Prostate gland (tissue), 2 donors: ENCODE results near the gene PRPF38A. TPM values are rescaled to one million over a fixed set of nuclear protein-coding genes. Genes with fewer than 3 reads are reported as not detected.

Experiments
- DNase-seq: peaks from one replicate; pipeline ENCODE4 v3.0.0-alpha.2; 2019; ENCODE audit warnings: low spot score
- H3K27ac ChIP-seq, 2 donors: fragments of 200-600 bp; sonication (generic); 2 replicates each; pipeline ENCODE4 v1.5.1; 2017 to 2019
- H3K27me3 ChIP-seq: fragments of 200-600 bp; sonication (generic); replicated peaks from 2 replicates; pipeline ENCODE4 v1.5.1; 2019; ENCODE audit not compliant: insufficient read depth
- H3K36me3 ChIP-seq, 2 donors: fragments of 200-600 bp; sonication (generic); 1 replicate in 1 of 2; 2 replicates in 1 of 2; pipeline versions ENCODE4 v1.5.1 to v1.8.1; 2017 to 2019
- H3K4me1 ChIP-seq: fragments of 200-600 bp; sonication (generic); replicated peaks from 2 replicates; pipeline ENCODE4 v1.5.1; 2019
- H3K4me3 ChIP-seq, 2 donors: fragments of 200-600 bp; sonication (generic); 2 replicates each; pipeline ENCODE4 v1.5.1; 2017 to 2019
- H3K9me3 ChIP-seq: fragments of 200-600 bp; sonication (generic); 2 replicates; pipeline ENCODE4 v1.5.1; 2017
- POLR2A ChIP-seq: fragments of 450-650 bp; IDR thresholded peaks from one replicate; pipeline ENCODE4 v1.6.1; 2016; ENCODE audit warnings: antibody characterized with exemption, mild to moderate bottlenecking
- POLR2AphosphoS5 ChIP-seq: sonication (generic); formaldehyde crosslinking; IDR thresholded peaks from one replicate; pipeline ENCODE4 v1.6.1; 2017; ENCODE audit warnings: antibody characterized with exemption
- WGBS: methylation state at CpG from one replicate; pipeline ENCODE4 v1.1.5; 2018; 5-methylcytosine and 5-hydroxymethylcytosine counted together
- intact Hi-C: fragments of 100-400 bp; cut with DNase I; formaldehyde crosslinking; loops from one replicate; pipeline ENCODE4 v1.14.2; 2022
- total RNA-seq, 2 donors: library from RNA; depleted of rRNA; stranded (reverse); fragments of >200 nt; gene quantifications; one replicate each; pipeline ENCODE4 v1.1.0, GENCODE V29; 2016
- TF ChIP-seq, protein P1 (sequence below), 4 experiments: fragments of 200-600 bp in 2 of 4; fragments of 450-650 bp in 2 of 4; sonication (generic) in 2 of 4; IDR thresholded peaks; 1 replicate in 3 of 4; 2 replicates in 1 of 4; pipeline ENCODE4 v1.5.1; 2016 to 2019; ENCODE audit warnings: antibody characterized with exemption in 4 of 4, mild to moderate bottlenecking in 2 of 4, moderate library complexity in 2 of 4

The PRPF38A gene
- total RNA-seq, 2 donors from 2014 or later = 15.3 to 24.8 TPM

DNA sequence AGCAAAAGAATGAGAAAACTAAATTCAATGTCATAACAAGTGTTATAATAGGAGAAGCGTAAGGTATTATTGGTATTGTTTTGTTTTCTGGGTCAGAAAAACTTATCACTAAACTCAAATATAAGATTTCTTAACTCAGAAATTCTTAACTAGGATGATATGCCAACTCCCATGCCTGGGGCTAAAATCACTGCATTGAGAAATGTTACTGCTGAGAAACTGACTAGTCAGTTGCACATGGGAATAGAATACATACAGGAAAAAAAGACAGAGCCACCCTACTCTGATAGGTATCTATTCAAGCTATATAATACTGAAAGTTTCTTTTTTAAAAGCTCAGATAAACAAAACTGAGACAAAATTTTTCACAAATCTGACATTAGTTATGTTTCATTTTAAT, 56.3 kb downstream of the PRPF38A start:
- 100% methylated on average over 1 of the region's 1 CpG for WGBS

DNA sequence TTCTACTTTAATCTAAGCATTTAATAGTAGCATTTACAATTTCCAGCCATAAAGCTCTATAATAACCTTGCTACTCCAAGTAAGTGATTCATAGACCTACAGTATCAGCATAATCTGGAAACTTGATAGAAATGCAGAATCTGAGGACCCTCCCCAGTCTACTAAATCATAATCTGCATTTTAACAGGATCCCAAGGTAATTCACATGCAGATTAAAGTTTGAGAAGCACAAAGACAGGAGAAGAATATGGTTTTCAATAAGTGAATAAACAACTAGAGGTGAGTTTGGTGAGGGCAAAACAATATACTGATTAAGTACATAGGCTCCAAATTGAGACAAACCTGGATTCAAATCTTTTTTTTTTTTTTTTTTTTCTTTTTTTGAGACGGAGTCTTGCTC, 57.4 kb downstream of the PRPF38A start:
- intact Hi-C loops = no loop called here
- Histone ChIP-seq H3K4me1 (no peaks in the 10 kb centered on the region), H3K27ac (no peak overlapping the region), H3K36me3 (peaks cover 0 to 3% of the 10 kb centered on the region in 2 donors), H3K27me3 (no peaks in the 10 kb centered on the region), H3K4me3 (no peak overlapping the region), H3K9me3 (no peaks in the 10 kb centered on the region)
- TF ChIP-seq POLR2A (no peak), POLR2AphosphoS5 (no peak)
- TF ChIP-seq, protein P1, sequence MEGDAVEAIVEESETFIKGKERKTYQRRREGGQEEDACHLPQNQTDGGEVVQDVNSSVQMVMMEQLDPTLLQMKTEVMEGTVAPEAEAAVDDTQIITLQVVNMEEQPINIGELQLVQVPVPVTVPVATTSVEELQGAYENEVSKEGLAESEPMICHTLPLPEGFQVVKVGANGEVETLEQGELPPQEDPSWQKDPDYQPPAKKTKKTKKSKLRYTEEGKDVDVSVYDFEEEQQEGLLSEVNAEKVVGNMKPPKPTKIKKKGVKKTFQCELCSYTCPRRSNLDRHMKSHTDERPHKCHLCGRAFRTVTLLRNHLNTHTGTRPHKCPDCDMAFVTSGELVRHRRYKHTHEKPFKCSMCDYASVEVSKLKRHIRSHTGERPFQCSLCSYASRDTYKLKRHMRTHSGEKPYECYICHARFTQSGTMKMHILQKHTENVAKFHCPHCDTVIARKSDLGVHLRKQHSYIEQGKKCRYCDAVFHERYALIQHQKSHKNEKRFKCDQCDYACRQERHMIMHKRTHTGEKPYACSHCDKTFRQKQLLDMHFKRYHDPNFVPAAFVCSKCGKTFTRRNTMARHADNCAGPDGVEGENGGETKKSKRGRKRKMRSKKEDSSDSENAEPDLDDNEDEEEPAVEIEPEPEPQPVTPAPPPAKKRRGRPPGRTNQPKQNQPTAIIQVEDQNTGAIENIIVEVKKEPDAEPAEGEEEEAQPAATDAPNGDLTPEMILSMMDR (IDR thresholded peaks at IDR 0.05) = no peak
- no peak for DNase-seq
- 100% methylated on average over 1 of the region's 1 CpG for WGBS

More for the DNA sequence above, 56.3 kb downstream of the PRPF38A start:
- intact Hi-C loops = no loop called here
- no peak for TF ChIP-seq POLR2AphosphoS5
- no peak for TF ChIP-seq POLR2A
- TF ChIP-seq, protein P1 (IDR thresholded peaks at IDR 0.05) = no peak
- Histone ChIP-seq H3K27ac (no peak overlapping the region), H3K9me3 (no peaks in the 10 kb centered on the region), H3K4me3 (no peak overlapping the region), H3K4me1 (no peaks in the 10 kb centered on the region), H3K36me3 (peaks cover 0 to 3% of the 10 kb centered on the region in 2 donors), H3K27me3 (no peaks in the 10 kb centered on the region)
- DNase-seq = no peak

DNA sequence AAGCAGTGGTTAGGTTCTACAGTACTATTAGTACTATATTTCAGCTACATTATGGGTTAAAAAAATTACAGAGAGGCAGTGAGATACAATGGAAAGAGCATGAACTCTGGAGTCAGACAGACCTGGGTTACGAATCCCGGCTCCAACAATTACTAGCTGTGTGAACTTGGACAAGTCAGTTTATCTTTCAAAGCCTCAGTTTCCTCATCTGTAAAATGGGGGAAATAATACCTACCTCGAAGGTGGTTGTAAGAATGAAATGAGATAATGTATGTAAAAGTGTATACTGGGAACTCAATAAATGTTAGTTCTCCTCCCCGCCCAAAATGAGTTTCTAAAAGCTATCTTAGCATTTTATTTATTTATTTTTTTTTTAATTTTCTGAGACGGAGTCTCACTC, 59.5 kb downstream of the PRPF38A start:
- H3K27ac ChIP-seq = no peak overlapping the region
- H3K4me1 ChIP-seq = no peaks in the 10 kb centered on the region
- peaks cover 0 to 3% of the 10 kb centered on the region in 2 donors for H3K36me3 ChIP-seq
- TF ChIP-seq, protein P1 (IDR thresholded peaks at IDR 0.05) = no peak
- TF ChIP-seq POLR2AphosphoS5 (no peak), POLR2A (no peak)
- intact Hi-C loops = no loop called here
- no peaks in the 10 kb centered on the region for H3K27me3 ChIP-seq
- no peak overlapping the region for H3K4me3 ChIP-seq
- no peak for DNase-seq
- no peaks in the 10 kb centered on the region for H3K9me3 ChIP-seq
- 95% methylated on average over 5 of the region's 5 CpGs for WGBS

DNA sequence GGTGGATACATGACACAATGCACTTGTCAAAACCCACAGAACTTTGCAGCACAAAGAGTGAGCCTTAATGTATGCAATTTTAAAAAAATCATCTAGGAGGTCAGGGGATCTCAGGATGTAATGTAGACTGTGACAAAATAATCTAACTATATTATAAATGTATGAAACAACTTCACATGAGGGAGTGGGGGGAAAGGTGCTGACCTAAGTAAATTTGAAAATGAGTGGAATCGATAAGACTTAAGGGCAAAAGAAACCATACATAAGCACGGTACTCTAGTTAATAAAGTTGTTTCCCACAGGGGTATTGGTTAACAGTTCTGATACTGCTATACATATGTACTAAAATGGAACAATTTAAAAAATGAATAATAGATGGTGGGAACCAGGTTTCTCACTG, 64.7 kb downstream of the PRPF38A start:
- Histone ChIP-seq H3K9me3 (no peaks in the 10 kb centered on the region), H3K27ac (no peak overlapping the region), H3K27me3 (no peaks in the 10 kb centered on the region), H3K4me3 (no peak overlapping the region), H3K4me1 (no peaks in the 10 kb centered on the region), H3K36me3 (no peaks in the 10 kb centered on the region)
- 100% methylated on average over 2 of the region's 2 CpGs for WGBS
- DNase-seq = no peak
- TF ChIP-seq, protein P1 (IDR thresholded peaks at IDR 0.05) = no peak
- TF ChIP-seq POLR2AphosphoS5 (no peak), POLR2A (no peak)
- intact Hi-C loops = no loop called here

Other genes starting within 250 kb of the PRPF38A start
- 10 to 100 TPM; 24.2 to 43.9 TPM for gene CC2D1B, start 38.4 kb upstream of the PRPF38A start, total RNA-seq
- 1 to 10 TPM; 2.2 to 3.3 TPM for gene ORC1, start 179 bp upstream of the PRPF38A start, total RNA-seq
- 10 to 100 TPM; 44.4 to 76.1 TPM for gene TUT4, start 148.5 kb downstream of the PRPF38A start, total RNA-seq
- gene GPX7, start 197.8 kb downstream of the PRPF38A start, total RNA-seq = 10 to 100 TPM; 22.7 to 26.3 TPM
- gene SHISAL2A, start 228.6 kb downstream of the PRPF38A start, total RNA-seq = 1 to 10 TPM; 1.0 to 2.6 TPM